ENCODE data around the gene TMPRSS15. TPM values are rescaled to one million over a fixed set of nuclear protein-coding genes. Genes with fewer than 3 reads are reported as not detected.
A peak's percentile ranks its signal among the peaks of the same experiment; 100 is the strongest.

TMPRSS15 gene
- total RNA-seq, 6 donors from 2014 or later = not detected

GRCh38 chr21:18248171-18248570 lies 155.4 kb downstream of the TMPRSS15 start:
- peaks cover 6 to 18% (median 10%) of the 10 kb centered on the region in 4 donors for H3K4me1 ChIP-seq
- H3K27ac ChIP-seq = no peak overlapping the region
- H3K9me3 ChIP-seq = no peaks in the 10 kb centered on the region
- peaks cover 0 to 11% (median 0%) of the 10 kb centered on the region in 4 donors for H3K27me3 ChIP-seq
- no peaks in the 10 kb centered on the region for H3K36me3 ChIP-seq
- ATAC-seq (ENCODE audit: low FRiP score in 2 of 2) = no peak
- WGBS, 2 donors = 32 to 81% methylated on average over 1 of the region's 1 CpG
- DNase-seq = no peak
- TF ChIP-seq CTCF (IDR thresholded peaks at IDR 0.05) = no peak
- TF ChIP-seq POLR2AphosphoS5 (IDR thresholded peaks at IDR 0.05) = no peak
- no peak for TF ChIP-seq POLR2A (IDR thresholded peaks at IDR 0.05)
- TF ChIP-seq EP300 (IDR thresholded peaks at IDR 0.05) = no peak
- H3K4me3 ChIP-seq = no peak overlapping the region

- Histone ChIP-seq H3K36me3 (no peaks in the 10 kb centered on the region), H3K4me3 (peak overlapping the region in 3 of 4 donors; percentile 25 to 41 (median 33)), H3K4me1 (peaks cover 6 to 18% (median 10%) of the 10 kb centered on the region in 4 donors), H3K27ac (no peak overlapping the region), H3K27me3 (peaks cover 0 to 11% (median 0%) of the 10 kb centered on the region in 4 donors), H3K9me3 (no peaks in the 10 kb centered on the region)
- 7 to 11% methylated on average over 20 to 22 of the region's 22 CpGs for WGBS, 2 donors
- DNase-seq (no peak), ATAC-seq (ENCODE audit: low FRiP score in 2 of 2) (peak in 1 of 2 donors; percentile 48)
- TF ChIP-seq POLR2A (IDR thresholded peaks at IDR 0.05) (no peak), CTCF (IDR thresholded peaks at IDR 0.05) (no peak), EP300 (IDR thresholded peaks at IDR 0.05) (no peak), POLR2AphosphoS5 (IDR thresholded peaks at IDR 0.05) (no peak)
Observed at GRCh38 chr21:18245464-18245967, 158.1 kb downstream of the TMPRSS15 start.

- WGBS, 2 donors = 2 to 3% methylated on average over 20 to 55 of the region's 72 CpGs
- Histone ChIP-seq H3K4me3 (peak within 1 kb of the TSS; percentile 3 to 41 (median 29)), H3K27me3 (peaks cover 0 to 11% (median 0%) of the 10 kb centered on the region in 4 donors), H3K9me3 (no peaks in the 10 kb centered on the region), H3K4me1 (peaks cover 6 to 18% (median 10%) of the 10 kb centered on the region in 4 donors), H3K36me3 (no peaks in the 10 kb centered on the region), H3K27ac (no peak within 1 kb of the TSS)
- DNase-seq (peak in 1 of 2 donors; percentile 79), ATAC-seq (ENCODE audit: low FRiP score in 2 of 2) (peak in 1 of 2 donors; percentile 71)
- TF ChIP-seq CTCF (IDR thresholded peaks at IDR 0.05) (no peak), POLR2AphosphoS5 (IDR thresholded peaks at IDR 0.05) (no peak), EP300 (IDR thresholded peaks at IDR 0.05) (no peak), POLR2A (IDR thresholded peaks at IDR 0.05) (no peak)
Observed at GRCh38 chr21:18244671-18245463, 158.7 kb downstream of the TMPRSS15 start, which contains the start of gene CHODL. TSS of gene CHODL (plus strand) at chr21:18244833. CDS start at chr21:18245224, 391 bp downstream.

- Histone ChIP-seq H3K27me3 (no peaks in the 10 kb centered on the region), H3K4me3 (no peak overlapping the region), H3K27ac (no peak overlapping the region), H3K4me1 (no peaks in the 10 kb centered on the region), H3K36me3 (no peaks in the 10 kb centered on the region), H3K9me3 (no peaks in the 10 kb centered on the region)
- WGBS, 2 donors = 76 to 78% methylated on average over 1 of the region's 1 CpG
- ATAC-seq (ENCODE audit: low FRiP score in 2 of 2) (no peak), DNase-seq (no peak)
- TF ChIP-seq POLR2A (IDR thresholded peaks at IDR 0.05) (no peak), EP300 (IDR thresholded peaks at IDR 0.05) (no peak), POLR2AphosphoS5 (IDR thresholded peaks at IDR 0.05) (no peak), CTCF (IDR thresholded peaks at IDR 0.05) (no peak)
Observed at GRCh38 chr21:18235545-18235944, 168.0 kb downstream of the TMPRSS15 start.

Data from upper lobe of left lung (tissue), 6 donors.